Right atrium auricular region (tissue), 2 donors: Measurements from ENCODE around the gene UBE2E2. TPM values are rescaled to one million over a fixed set of nuclear protein-coding genes. Genes with fewer than 3 reads are reported as not detected.

ENCODE experiments used
- DNase-seq: peaks from one replicate; pipeline ENCODE4 v3.0.0-alpha.2; 2019; ENCODE audit warnings: low spot score
- H3K27ac ChIP-seq, 2 donors: fragments of 200-600 bp; sonication (generic); 1 replicate in 1 of 2; 2 replicates in 1 of 2; pipeline ENCODE4 v1.5.1; 2016 to 2019
- H3K27me3 ChIP-seq, 2 donors: fragments of 200-600 bp; sonication (generic); one replicate each; pipeline versions ENCODE4 v1.5.1 to v1.6.0; 2017 to 2019
- H3K36me3 ChIP-seq: fragments of 200-600 bp; sonication (generic); one replicate; pipeline ENCODE4 v1.5.1; 2016
- H3K4me1 ChIP-seq, 2 donors: fragments of 200-600 bp; sonication (generic); one replicate each; pipeline versions ENCODE4 v1.5.1 to v1.6.0; 2017 to 2019
- H3K4me3 ChIP-seq, 2 donors: fragments of 200-600 bp; sonication (generic); 1 replicate in 1 of 2; 2 replicates in 1 of 2; pipeline ENCODE4 v1.5.1; 2017 to 2019; ENCODE audit warnings: mild to moderate bottlenecking in 1 of 2, moderate library complexity in 1 of 2
- H3K9me3 ChIP-seq, 2 donors: fragments of 200-600 bp; sonication (generic); one replicate each; pipeline ENCODE4 v1.5.1; 2019
- CTCF ChIP-seq, 2 donors: fragments of 200-600 bp; sonication (generic); IDR thresholded peaks; one replicate each; pipeline ENCODE4 v1.5.1; 2019; ENCODE audit warnings: antibody characterized with exemption in 2 of 2
- total RNA-seq, 2 donors: library from RNA; depleted of rRNA; stranded (reverse); fragments of >200 nt; gene quantifications; one replicate each; pipeline ENCODE4 v1.1.0, GENCODE V29; 2016

Gene UBE2E2
- total RNA-seq, 2 donors from 2014 or later, result 31.0 to 36.7 TPM

DNA sequence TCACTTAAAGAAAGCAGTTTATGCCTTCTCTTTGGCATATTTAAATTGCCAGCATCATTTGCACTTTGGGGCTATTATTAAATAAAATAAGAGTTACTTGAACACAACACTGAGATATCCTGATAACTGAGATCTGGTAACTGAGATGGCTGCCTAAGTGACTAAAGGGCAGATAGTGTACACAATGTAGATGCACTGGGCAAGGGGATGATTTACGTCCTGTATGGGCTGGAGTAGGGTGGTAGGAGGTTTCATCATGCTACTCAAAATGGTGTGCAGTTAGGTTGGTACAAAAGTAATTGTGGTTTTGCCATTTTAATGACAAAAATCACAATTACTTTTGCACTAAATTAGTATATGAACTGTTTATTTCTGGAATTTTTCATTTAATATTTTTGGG, 196.1 kb downstream of the UBE2E2 start:
- H3K4me1 ChIP-seq, result no peaks in the 10 kb centered on the region
- TF ChIP-seq CTCF (IDR thresholded peaks at IDR 0.05), result no peak
- H3K4me3 ChIP-seq, result no peak overlapping the region
- H3K36me3 ChIP-seq, result no peaks in the 10 kb centered on the region
- DNase-seq, result no peak
- no peaks in the 10 kb centered on the region for H3K9me3 ChIP-seq
- no peaks in the 10 kb centered on the region for H3K27me3 ChIP-seq
- H3K27ac ChIP-seq, result no peak overlapping the region

GRCh38 chr3:23402728-23403492, 199.8 kb downstream of the UBE2E2 start:
- Histone ChIP-seq H3K27ac (no peak overlapping the region), H3K4me3 (no peak overlapping the region), H3K27me3 (no peaks in the 10 kb centered on the region), H3K36me3 (no peaks in the 10 kb centered on the region), H3K4me1 (no peaks in the 10 kb centered on the region), H3K9me3 (no peaks in the 10 kb centered on the region)
- no peak for TF ChIP-seq CTCF (IDR thresholded peaks at IDR 0.05)
- no peak for DNase-seq

- H3K4me3 ChIP-seq, result no peak overlapping the region
- DNase-seq, result no peak
- no peaks in the 10 kb centered on the region for H3K9me3 ChIP-seq
- no peaks in the 10 kb centered on the region for H3K4me1 ChIP-seq
- no peak overlapping the region for H3K27ac ChIP-seq
- no peaks in the 10 kb centered on the region for H3K27me3 ChIP-seq
- TF ChIP-seq CTCF (IDR thresholded peaks at IDR 0.05), result no peak
- no peaks in the 10 kb centered on the region for H3K36me3 ChIP-seq
These were observed 201.1 kb downstream of the UBE2E2 start for GRCh38 chr3:23404246-23404645.

DNA sequence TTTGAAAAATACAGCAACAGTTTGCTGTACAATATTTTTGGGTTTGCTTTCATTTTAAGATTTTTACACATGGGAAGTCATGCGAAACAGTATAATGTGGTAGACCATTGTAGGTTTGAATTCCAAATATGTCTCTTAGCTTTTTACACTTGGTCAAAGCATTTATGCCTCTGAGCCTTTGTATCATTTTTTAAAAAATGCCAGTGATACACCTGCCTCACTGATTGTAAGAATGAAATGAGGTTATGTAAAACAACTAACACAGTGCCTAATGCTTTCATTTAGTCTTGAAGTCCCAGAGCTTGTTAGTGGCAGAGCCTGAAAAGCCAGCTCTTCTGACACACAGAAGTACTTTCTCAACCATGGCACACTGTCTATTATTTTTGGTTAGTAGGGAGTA, 202.0 kb downstream of the UBE2E2 start:
- no peak for TF ChIP-seq CTCF (IDR thresholded peaks at IDR 0.05)
- Histone ChIP-seq H3K36me3 (no peaks in the 10 kb centered on the region), H3K4me3 (no peak overlapping the region), H3K27me3 (no peaks in the 10 kb centered on the region), H3K9me3 (no peaks in the 10 kb centered on the region), H3K4me1 (no peaks in the 10 kb centered on the region), H3K27ac (no peak overlapping the region)
- no peak for DNase-seq

GRCh38 chr3:23406601-23407000, 203.5 kb downstream of the UBE2E2 start:
- no peak for TF ChIP-seq CTCF (IDR thresholded peaks at IDR 0.05)
- DNase-seq, result no peak
- Histone ChIP-seq H3K36me3 (no peaks in the 10 kb centered on the region), H3K9me3 (no peaks in the 10 kb centered on the region), H3K27me3 (no peaks in the 10 kb centered on the region), H3K4me3 (no peak overlapping the region), H3K4me1 (no peaks in the 10 kb centered on the region), H3K27ac (no peak overlapping the region)

GRCh38 chr3:23418026-23418425, 214.9 kb downstream of the UBE2E2 start:
- Histone ChIP-seq H3K27ac (no peak overlapping the region), H3K4me3 (no peak overlapping the region), H3K4me1 (peaks cover 0 to 13% of the 10 kb centered on the region in 2 donors), H3K36me3 (no peaks in the 10 kb centered on the region), H3K27me3 (no peaks in the 10 kb centered on the region), H3K9me3 (no peaks in the 10 kb centered on the region)
- no peak for DNase-seq
- TF ChIP-seq CTCF (IDR thresholded peaks at IDR 0.05), result no peak
